ENCODE results near the gene POLD1. TPM values are rescaled to one million over a fixed set of nuclear protein-coding genes. Genes with fewer than 3 reads are reported as not detected.
"Not testable (repeated sequence)": the region's sequence is repeated elsewhere in the genome, so short reads cannot be mapped to it uniquely, and the experiment has no call there.

Gene POLD1
- total and polyA plus RNA-seq, 2 of the 13 experiments (the other 11 are each of a cell fraction or from before 2014, with no cell fraction given) = 17.4 to 54.0 TPM

- H3K9ac ChIP-seq (ENCODE audit: insufficient read depth, low read depth, low read length) = no peak overlapping the region
- H3K4me3 ChIP-seq (replicated peaks in 1 of 3; ENCODE audit: insufficient read depth in 1 of 3, low read depth in 2 of 3, low read length in 3 of 3) = no peak overlapping the region
- H3K36me3 ChIP-seq (replicated peaks in 1 of 2; ENCODE audit: control insufficient read depth in 1 of 2, insufficient read depth in 2 of 2, low read length in 2 of 2) = no peaks in the 10 kb centered on the region
- no peak overlapping the region for H3K4me2 ChIP-seq (ENCODE audit: low read depth, low read length)
- WGBS (ENCODE audit: low lambda C conversion rate) = 76% methylated on average over 3 of the region's 4 CpGs
- DNase-seq (ENCODE audit: low spot score) (no peak), ATAC-seq (no peak), FAIRE-seq (no peak)
- no peaks in the 10 kb centered on the region for H4K20me1 ChIP-seq (ENCODE audit: insufficient read depth, low read length)
- no peaks in the 10 kb centered on the region for H3K9me3 ChIP-seq (ENCODE audit: low read length)
- no peaks in the 10 kb centered on the region for H3K27me3 ChIP-seq (ENCODE audit: control insufficient read depth in 1 of 2, insufficient read depth in 2 of 2, low read length in 2 of 2)
- CTCF ChIA-PET (ENCODE audit: low intra/inter-chr PET ratio, low total read pairs) = no interaction called here
- BruUV-seq (replicated peaks) = no TSS peak
- intact Hi-C loops (cut with micrococcal nuclease; ENCODE audit: unreplicated experiment) (no loop called here), in situ Hi-C loops (cut with HindIII; ENCODE audit: extremely low pct_ligation_motif_present, low pct_unique_long_range_greater_than_20kb) (loop anchor here (25.0 kb wide), 1 partner anchor 435 kb away; the partner anchor contains the start of gene ACP4)
- H2AFZ ChIP-seq (ENCODE audit: low read length) = no peak overlapping the region
- no peak overlapping the region for H3K27ac ChIP-seq (ENCODE audit: extremely low read length, insufficient read depth, low read length)
- POLR2A ChIA-PET = no interaction called here
- TF ChIP-seq ZSCAN9 (CRISPR knock-in tag; IDR thresholded peaks at IDR 0.05; ENCODE audit: borderline replicate concordance) = no peak
- TF ChIP-seq BATF2 (CRISPR knock-in tag; IDR thresholded peaks at IDR 0.05) = no peak
- TF ChIP-seq ZNF446 (CRISPR knock-in tag; IDR thresholded peaks at IDR 0.05) = no peak
- no peak for TF ChIP-seq KAT8 (CRISPR knock-in tag; IDR thresholded peaks at IDR 0.05)
- TF ChIP-seq ARNT (IDR thresholded peaks at IDR 0.05) = no peak
- TF ChIP-seq GRHL1 (CRISPR knock-in tag; conservative IDR thresholded peaks at IDR 0.05) = no peak
- TF ChIP-seq ZNF317 (CRISPR knock-in tag; IDR thresholded peaks at IDR 0.05) = no peak
- TF ChIP-seq PLRG1 (conservative IDR thresholded peaks at IDR 0.05) = no peak
- TF ChIP-seq AGO2 (optimal IDR thresholded peaks at IDR 0.05; ENCODE audit: low read depth, low read length) = no peak
- no peak for TF ChIP-seq ZNF44 (CRISPR knock-in tag; IDR thresholded peaks at IDR 0.05)
- H3K79me2 ChIP-seq (ENCODE audit: insufficient read depth, low read length) = no peaks in the 10 kb centered on the region
- peaks cover 42% of the 10 kb centered on the region for H3K4me1 ChIP-seq (ENCODE audit: insufficient read depth, low read length)
Measured at GRCh38 chr19:50352242-50352641, 31.9 kb upstream of the POLD1 start.

GRCh38 chr19:50353487-50353880 lies 30.7 kb upstream of the POLD1 start:
- FAIRE-seq; H3K27ac ChIP-seq (ENCODE audit: extremely low read length, insufficient read depth, low read length); CTCF ChIA-PET (ENCODE audit: low intra/inter-chr PET ratio, low total read pairs); H3K27me3 ChIP-seq (ENCODE audit: control insufficient read depth in 1 of 2, insufficient read depth in 2 of 2, low read length in 2 of 2); H3K9ac ChIP-seq (ENCODE audit: insufficient read depth, low read depth, low read length); H2AFZ ChIP-seq (ENCODE audit: low read length); H3K4me3 ChIP-seq (replicated peaks in 1 of 3; ENCODE audit: insufficient read depth in 1 of 3, low read depth in 2 of 3, low read length in 3 of 3); ATAC-seq; H3K4me2 ChIP-seq (ENCODE audit: low read depth, low read length); intact Hi-C loops (cut with micrococcal nuclease; ENCODE audit: unreplicated experiment); BruUV-seq (replicated peaks); H3K9me3 ChIP-seq (ENCODE audit: low read length); POLR2A ChIA-PET; H3K79me2 ChIP-seq (ENCODE audit: insufficient read depth, low read length); DNase-seq (ENCODE audit: low spot score); H4K20me1 ChIP-seq (ENCODE audit: insufficient read depth, low read length); H3K36me3 ChIP-seq (replicated peaks in 1 of 2; ENCODE audit: control insufficient read depth in 1 of 2, insufficient read depth in 2 of 2, low read length in 2 of 2): not testable (repeated sequence)
- in situ Hi-C loops (cut with HindIII; ENCODE audit: extremely low pct_ligation_motif_present, low pct_unique_long_range_greater_than_20kb) = loop anchor here (25.0 kb wide), 1 partner anchor 434 kb away; the partner anchor contains the start of gene ACP4
- peaks cover 37% of the 10 kb centered on the region for H3K4me1 ChIP-seq (ENCODE audit: insufficient read depth, low read length)
- 94% methylated on average over 7 of the region's 7 CpGs for WGBS (ENCODE audit: low lambda C conversion rate)

Measured in HepG2 (cell line).